ENCODE measurements around the gene UTRN. TPM values are rescaled to one million over a fixed set of nuclear protein-coding genes. Genes with fewer than 3 reads are reported as not detected.
A peak's percentile ranks its signal among the peaks of the same experiment; 100 is the strongest.

Gene UTRN
- total RNA-seq, 4 donors from 2014 or later: 383 to 473 (median 415) TPM

GRCh38 chr6:144327081-144327480 is 41.9 kb downstream of the UTRN start:
- 64 to 77% methylated on average over 5 of the region's 5 CpGs for WGBS, 2 donors
- H3K27ac ChIP-seq: peak overlapping the region; percentile 37 to 92 (median 86)

DNA sequence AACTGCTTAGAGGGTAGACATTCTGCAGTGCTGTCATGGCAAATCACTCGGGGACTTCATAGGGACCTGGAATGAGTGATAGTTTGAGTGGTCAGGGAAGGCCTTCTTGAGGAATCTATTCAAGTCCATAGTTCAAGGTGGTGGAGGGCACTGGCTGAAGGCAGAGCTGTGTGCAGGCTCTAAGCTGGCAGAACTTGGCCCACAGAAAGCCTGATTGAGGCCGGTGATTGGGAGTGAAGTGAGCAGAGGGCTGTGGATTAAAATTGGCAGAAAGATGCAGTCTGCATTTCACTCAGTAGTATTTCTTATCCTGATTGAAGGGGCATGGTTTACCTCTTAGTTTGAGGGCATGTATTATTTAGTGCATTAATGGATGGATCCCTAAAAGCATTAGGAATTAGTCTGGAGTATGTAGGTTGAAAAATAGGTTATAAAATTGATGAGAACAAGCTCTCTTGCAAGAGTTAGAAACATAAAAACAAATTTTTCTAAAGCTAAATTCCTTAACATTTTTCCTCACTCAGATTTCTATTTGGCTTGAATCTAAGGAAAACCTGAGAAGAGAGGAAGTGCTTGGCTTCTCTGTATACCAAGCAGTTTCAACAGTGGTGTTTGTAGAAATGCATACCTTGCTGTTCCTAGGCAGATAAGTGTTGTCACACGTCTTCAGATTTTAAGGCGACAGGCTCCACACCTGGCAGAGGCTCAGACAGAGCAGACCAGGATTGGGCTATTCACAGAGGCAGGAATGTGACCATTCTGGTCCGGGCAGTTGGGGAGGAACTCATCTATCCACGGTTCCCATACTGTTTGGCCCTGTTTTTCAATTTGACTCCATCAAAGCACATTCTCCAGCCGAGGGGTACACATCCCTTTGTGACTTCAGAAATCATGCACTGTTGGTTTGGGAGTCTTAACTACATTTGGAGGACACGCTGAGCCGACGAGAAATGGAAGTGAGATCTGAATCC is 45.2 kb downstream of the UTRN start:
- Histone ChIP-seq H3K4me1 (peaks cover 59 to 70% of the 10 kb centered on the region in 2 donors), H3K27ac (peak overlapping the region; percentile 81 to 92 (median 86)), H3K9me3 (no peaks in the 10 kb centered on the region), H3K36me3 (no peaks in the 10 kb centered on the region), H3K27me3 (no peaks in the 10 kb centered on the region), H3K4me3 (replicated peaks in 1 of 3) (peak overlapping the region in 2 of 3 donors; percentile 6 to 20)
- DNase-seq: peak; percentile 96 to 98
- intact Hi-C loops (cut with DNase I): loop anchor here (10.0 kb wide), 1 partner anchor 46 kb away; the partner anchor contains the start of gene UTRN
- TF ChIP-seq CTCF (IDR thresholded peaks at IDR 0.05): peak in 1 of 6 experiments; percentile 22
- peak in 1 of 2 donors; percentile 74 for TF ChIP-seq POLR2A (IDR thresholded peaks at IDR 0.05)
- WGBS, 2 donors: 34 to 43% methylated on average over 10 of the region's 10 CpGs

More at GRCh38 chr6:144327081-144327480, 41.9 kb downstream of the UTRN start:
- TF ChIP-seq CTCF (IDR thresholded peaks at IDR 0.05) (no peak), POLR2A (IDR thresholded peaks at IDR 0.05) (no peak)
- Histone ChIP-seq H3K36me3 (no peaks in the 10 kb centered on the region), H3K9me3 (no peaks in the 10 kb centered on the region), H3K4me3 (replicated peaks in 1 of 3) (no peak overlapping the region), H3K4me1 (peaks cover 47 to 62% of the 10 kb centered on the region in 2 donors), H3K27me3 (no peaks in the 10 kb centered on the region)
- DNase-seq: no peak
- intact Hi-C loops (cut with DNase I): no loop called here

DNA sequence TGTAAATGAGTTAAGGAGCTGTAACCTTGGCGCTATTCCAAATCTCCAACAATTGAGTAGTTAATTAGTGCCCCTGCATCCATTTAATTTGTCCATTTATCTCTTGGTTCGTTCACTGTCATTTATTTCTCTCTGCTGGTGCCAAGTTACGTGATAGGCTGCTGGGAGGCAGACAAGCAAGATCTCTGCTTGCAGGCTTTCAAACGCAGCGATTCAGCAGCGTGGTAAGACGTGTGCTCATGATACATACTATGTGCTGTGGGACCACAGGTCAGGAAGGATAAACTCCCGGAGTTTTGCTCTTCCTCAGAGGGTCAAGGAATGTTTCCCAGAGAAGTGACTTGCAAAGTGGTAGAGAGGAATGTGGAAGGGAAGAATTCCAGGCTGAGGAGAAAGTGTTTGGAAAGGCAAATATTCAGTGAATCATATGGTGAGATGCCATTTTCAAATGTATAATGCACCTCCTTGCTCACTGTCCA is 46.4 kb downstream of the UTRN start:
- no peaks in the 10 kb centered on the region for H3K27me3 ChIP-seq
- 33% methylated on average over 8 of the region's 8 CpGs for WGBS, 2 donors
- H3K4me3 ChIP-seq (replicated peaks in 1 of 3): peak overlapping the region in 2 of 3 donors; percentile 6 to 20
- intact Hi-C loops (cut with DNase I): loop anchor here (10.0 kb wide), 1 partner anchor 47 kb away; the partner anchor contains the start of gene UTRN
- TF ChIP-seq CTCF (IDR thresholded peaks at IDR 0.05) (no peak), POLR2A (IDR thresholded peaks at IDR 0.05) (peak in 1 of 2 donors; percentile 31)
- H3K27ac ChIP-seq: peak overlapping the region; percentile 34 to 92 (median 73)
- H3K4me1 ChIP-seq: peaks cover 69 to 82% of the 10 kb centered on the region in 2 donors
- H3K36me3 ChIP-seq: no peaks in the 10 kb centered on the region
- H3K9me3 ChIP-seq: no peaks in the 10 kb centered on the region
- DNase-seq: no peak

DNA sequence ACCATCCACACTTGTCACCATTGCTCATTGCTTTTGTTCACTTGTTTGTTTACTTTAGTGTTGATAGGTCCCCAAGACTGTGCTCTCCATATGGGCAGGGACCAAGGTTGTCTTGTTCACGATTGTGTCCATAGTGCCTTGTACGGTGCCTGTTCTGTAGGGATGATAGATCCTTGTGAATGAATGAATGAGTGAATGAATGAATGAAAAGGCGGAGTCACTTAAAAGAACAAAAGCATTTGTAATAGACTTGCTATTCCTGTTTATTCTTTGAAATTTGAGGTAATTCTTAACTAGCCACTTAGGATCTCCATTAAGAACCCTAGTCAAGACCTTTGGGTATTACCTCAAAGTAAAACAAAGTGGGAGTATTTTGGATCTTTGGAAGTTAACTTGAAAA is 47.0 kb downstream of the UTRN start:
- intact Hi-C loops (cut with DNase I): loop anchor here (10.0 kb wide), 1 partner anchor 47 kb away; the partner anchor contains the start of gene UTRN
- TF ChIP-seq POLR2A (IDR thresholded peaks at IDR 0.05): no peak
- no peak for TF ChIP-seq CTCF (IDR thresholded peaks at IDR 0.05)
- H3K27me3 ChIP-seq: no peaks in the 10 kb centered on the region
- no peak for DNase-seq
- H3K4me3 ChIP-seq (replicated peaks in 1 of 3): peak overlapping the region in 1 of 3 donors; percentile 20
- H3K9me3 ChIP-seq: no peaks in the 10 kb centered on the region
- 90 to 92% methylated on average over 3 of the region's 3 CpGs for WGBS, 2 donors
- peak overlapping the region in 2 of 3 donors; percentile 73 to 92 for H3K27ac ChIP-seq
- no peaks in the 10 kb centered on the region for H3K36me3 ChIP-seq
- peaks cover 72 to 82% of the 10 kb centered on the region in 2 donors for H3K4me1 ChIP-seq

Data from thyroid gland (tissue), 4 donors.